Upper lobe of left lung (tissue), 4 donors: ENCODE results near the gene ADGRV1.

Experiments used
- POLR2A ChIP-seq, 4 donors: fragments of 450-650 bp; IDR thresholded peaks; one replicate each; pipeline ENCODE4 v1.5.1; 2016 to 2017; ENCODE audit warnings: antibody characterized with exemption in 4 of 4, mild to moderate bottlenecking in 2 of 4
- TF ChIP-seq, protein P1 (sequence below), 6 experiments: fragments of 450-650 bp in 4 of 6; fragments of 200-600 bp in 2 of 6; sonication (generic) in 2 of 6; IDR thresholded peaks; one replicate each; pipeline ENCODE4 v1.5.1; 2016 to 2019; ENCODE audit warnings: antibody characterized with exemption in 6 of 6

DNA sequence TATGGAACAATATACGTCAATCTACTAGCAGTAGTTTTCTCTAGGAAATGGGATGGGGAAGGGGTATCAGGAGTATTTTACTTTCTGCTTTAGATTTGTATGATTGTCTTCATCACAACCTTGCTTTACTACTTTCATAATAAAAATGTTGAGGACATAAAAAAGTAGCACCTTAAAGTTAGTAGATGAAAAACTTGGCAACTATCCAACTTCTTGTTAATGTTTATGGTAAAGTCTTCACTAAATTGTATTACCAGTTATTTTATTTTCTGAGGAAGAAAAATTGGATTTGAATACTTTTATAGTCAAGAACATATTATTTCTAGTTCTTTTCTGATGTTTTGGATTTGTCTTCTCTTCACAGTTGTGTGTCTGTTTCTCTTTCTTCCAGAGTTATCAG lies 452.4 kb downstream of the ADGRV1 start:
- no peak for TF ChIP-seq POLR2A (IDR thresholded peaks at IDR 0.05)
- TF ChIP-seq, protein P1, sequence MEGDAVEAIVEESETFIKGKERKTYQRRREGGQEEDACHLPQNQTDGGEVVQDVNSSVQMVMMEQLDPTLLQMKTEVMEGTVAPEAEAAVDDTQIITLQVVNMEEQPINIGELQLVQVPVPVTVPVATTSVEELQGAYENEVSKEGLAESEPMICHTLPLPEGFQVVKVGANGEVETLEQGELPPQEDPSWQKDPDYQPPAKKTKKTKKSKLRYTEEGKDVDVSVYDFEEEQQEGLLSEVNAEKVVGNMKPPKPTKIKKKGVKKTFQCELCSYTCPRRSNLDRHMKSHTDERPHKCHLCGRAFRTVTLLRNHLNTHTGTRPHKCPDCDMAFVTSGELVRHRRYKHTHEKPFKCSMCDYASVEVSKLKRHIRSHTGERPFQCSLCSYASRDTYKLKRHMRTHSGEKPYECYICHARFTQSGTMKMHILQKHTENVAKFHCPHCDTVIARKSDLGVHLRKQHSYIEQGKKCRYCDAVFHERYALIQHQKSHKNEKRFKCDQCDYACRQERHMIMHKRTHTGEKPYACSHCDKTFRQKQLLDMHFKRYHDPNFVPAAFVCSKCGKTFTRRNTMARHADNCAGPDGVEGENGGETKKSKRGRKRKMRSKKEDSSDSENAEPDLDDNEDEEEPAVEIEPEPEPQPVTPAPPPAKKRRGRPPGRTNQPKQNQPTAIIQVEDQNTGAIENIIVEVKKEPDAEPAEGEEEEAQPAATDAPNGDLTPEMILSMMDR (IDR thresholded peaks at IDR 0.05) = no peak
